ENCODE measurements around the gene ETV7.

The ETV7 gene

GRCh38 chr6:36382976-36383375, 4.5 kb downstream of the ETV7 start:
- no peak for TF ChIP-seq CTCF (IDR thresholded peaks at IDR 0.05)

- TF ChIP-seq CTCF (IDR thresholded peaks at IDR 0.05), result no peak
These were observed 5.7 kb downstream of the ETV7 start for GRCh38 chr6:36381502-36382389.

- no peak for TF ChIP-seq CTCF (IDR thresholded peaks at IDR 0.05)
These were observed 7.3 kb downstream of the ETV7 start for GRCh38 chr6:36380166-36380565.

GRCh38 chr6:36378936-36379335, 8.5 kb downstream of the ETV7 start:
- TF ChIP-seq CTCF (IDR thresholded peaks at IDR 0.05), result no peak

GRCh38 chr6:36378243-36378920, 9.1 kb downstream of the ETV7 start:
- no peak for TF ChIP-seq CTCF (IDR thresholded peaks at IDR 0.05)

GRCh38 chr6:36377594-36377993, 9.9 kb downstream of the ETV7 start:
- TF ChIP-seq CTCF (IDR thresholded peaks at IDR 0.05), result no peak

GRCh38 chr6:36376742-36377141, 10.7 kb downstream of the ETV7 start:
- TF ChIP-seq CTCF (IDR thresholded peaks at IDR 0.05), result no peak
